Measurements from ENCODE around the gene COL25A1. TPM values are rescaled to one million over a fixed set of nuclear protein-coding genes. Genes with fewer than 3 reads are reported as not detected.

The COL25A1 gene
- total RNA-seq, 4 donors from 2014 or later, result 0.06 to 0.53 (median 0.23) TPM

DNA sequence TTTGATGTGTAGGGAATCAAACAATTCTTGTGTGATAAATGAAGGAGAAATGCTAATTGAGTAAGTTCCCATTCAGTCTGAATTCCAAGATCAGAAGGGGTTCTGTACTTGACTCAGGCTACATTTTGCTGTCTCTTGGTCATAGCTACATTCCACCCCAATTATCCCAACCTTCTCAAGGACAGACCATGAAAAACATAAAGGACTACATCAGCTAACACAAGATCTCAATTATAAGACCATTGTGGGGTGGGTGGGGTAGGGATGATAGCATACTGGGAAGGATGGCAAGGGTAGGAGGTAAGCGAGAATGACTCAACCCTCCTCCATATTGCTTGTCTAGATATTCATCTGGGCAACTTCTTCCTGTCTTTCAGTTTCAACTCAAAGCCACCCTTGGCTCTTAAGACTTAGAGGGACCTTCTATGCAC, 452.2 kb downstream of the COL25A1 start:
- H3K27ac ChIP-seq, result no peak overlapping the region
- H3K4me1 ChIP-seq, result no peaks in the 10 kb centered on the region
- intact Hi-C loops (cut with DNase I), result no loop called here
- H3K36me3 ChIP-seq, result no peaks in the 10 kb centered on the region
- no peaks in the 10 kb centered on the region for H3K27me3 ChIP-seq
- H3K4me3 ChIP-seq, result no peak overlapping the region
- no peak for DNase-seq
- no peaks in the 10 kb centered on the region for H3K9me3 ChIP-seq
- no peak for TF ChIP-seq POLR2A (IDR thresholded peaks at IDR 0.05)
- TF ChIP-seq, protein P1, sequence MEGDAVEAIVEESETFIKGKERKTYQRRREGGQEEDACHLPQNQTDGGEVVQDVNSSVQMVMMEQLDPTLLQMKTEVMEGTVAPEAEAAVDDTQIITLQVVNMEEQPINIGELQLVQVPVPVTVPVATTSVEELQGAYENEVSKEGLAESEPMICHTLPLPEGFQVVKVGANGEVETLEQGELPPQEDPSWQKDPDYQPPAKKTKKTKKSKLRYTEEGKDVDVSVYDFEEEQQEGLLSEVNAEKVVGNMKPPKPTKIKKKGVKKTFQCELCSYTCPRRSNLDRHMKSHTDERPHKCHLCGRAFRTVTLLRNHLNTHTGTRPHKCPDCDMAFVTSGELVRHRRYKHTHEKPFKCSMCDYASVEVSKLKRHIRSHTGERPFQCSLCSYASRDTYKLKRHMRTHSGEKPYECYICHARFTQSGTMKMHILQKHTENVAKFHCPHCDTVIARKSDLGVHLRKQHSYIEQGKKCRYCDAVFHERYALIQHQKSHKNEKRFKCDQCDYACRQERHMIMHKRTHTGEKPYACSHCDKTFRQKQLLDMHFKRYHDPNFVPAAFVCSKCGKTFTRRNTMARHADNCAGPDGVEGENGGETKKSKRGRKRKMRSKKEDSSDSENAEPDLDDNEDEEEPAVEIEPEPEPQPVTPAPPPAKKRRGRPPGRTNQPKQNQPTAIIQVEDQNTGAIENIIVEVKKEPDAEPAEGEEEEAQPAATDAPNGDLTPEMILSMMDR (IDR thresholded peaks at IDR 0.05), result no peak
- 93% methylated on average over 1 of the region's 1 CpG for WGBS, 2 donors

DNA sequence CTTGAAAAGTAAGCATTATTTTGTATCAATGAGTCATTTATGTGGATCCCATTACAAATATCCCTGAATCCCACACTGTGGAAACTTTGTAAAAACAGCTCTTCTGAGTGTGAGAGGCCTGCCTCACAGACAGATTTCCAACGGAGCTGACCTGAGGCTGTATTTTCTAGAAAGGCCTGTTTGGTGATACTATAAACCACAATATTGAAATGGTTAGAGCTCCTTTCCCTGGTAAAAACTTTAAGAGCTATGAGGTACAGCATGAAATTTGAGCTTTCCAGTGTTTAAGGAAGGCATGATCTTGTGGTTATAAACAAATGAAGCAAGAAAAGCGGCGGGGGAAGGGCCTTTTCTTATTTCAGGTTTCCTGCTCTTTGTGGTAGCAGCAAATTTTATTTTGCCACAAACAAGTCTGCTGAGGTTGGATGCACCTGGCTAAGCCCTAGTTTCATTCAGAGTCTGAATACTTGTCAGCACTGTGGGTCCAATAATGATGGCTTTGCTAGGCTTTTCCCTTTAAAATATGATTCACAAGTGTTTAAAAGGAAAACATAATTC, 452.8 kb downstream of the COL25A1 start:
- Histone ChIP-seq H3K4me3 (no peak overlapping the region), H3K36me3 (no peaks in the 10 kb centered on the region), H3K27ac (no peak overlapping the region), H3K27me3 (no peaks in the 10 kb centered on the region), H3K9me3 (no peaks in the 10 kb centered on the region), H3K4me1 (no peaks in the 10 kb centered on the region)
- intact Hi-C loops (cut with DNase I), result no loop called here
- TF ChIP-seq POLR2A (IDR thresholded peaks at IDR 0.05), result no peak
- TF ChIP-seq, protein P1 (IDR thresholded peaks at IDR 0.05), result no peak
- no peak for DNase-seq
- 52 to 58% methylated on average over 3 of the region's 3 CpGs for WGBS, 2 donors

DNA sequence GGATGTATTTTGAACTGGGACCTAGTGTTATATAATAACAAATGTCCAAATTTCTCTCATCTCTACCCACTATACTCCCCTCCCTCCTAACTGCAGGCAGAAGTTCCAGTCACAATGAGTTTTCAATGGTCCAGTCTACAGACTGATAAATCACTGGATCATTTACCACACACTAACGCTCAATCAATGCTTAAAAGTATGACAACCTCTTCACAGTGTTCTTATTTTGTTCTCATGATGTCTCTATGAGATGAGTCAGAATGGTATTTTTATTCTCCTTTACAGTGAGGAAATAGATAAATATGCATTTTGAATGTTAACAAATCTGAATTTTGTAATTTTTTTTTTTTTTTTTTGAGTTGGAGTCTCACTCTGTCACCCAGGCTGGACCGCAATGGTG, 455.9 kb downstream of the COL25A1 start:
- no peaks in the 10 kb centered on the region for H3K27me3 ChIP-seq
- no peak overlapping the region for H3K4me3 ChIP-seq
- H3K27ac ChIP-seq, result no peak overlapping the region
- WGBS, 2 donors, result 95% methylated on average over 2 of the region's 2 CpGs
- no peak for TF ChIP-seq POLR2A (IDR thresholded peaks at IDR 0.05)
- TF ChIP-seq, protein P1 (IDR thresholded peaks at IDR 0.05), result no peak
- intact Hi-C loops (cut with DNase I), result no loop called here
- DNase-seq, result no peak
- H3K4me1 ChIP-seq, result no peaks in the 10 kb centered on the region
- H3K9me3 ChIP-seq, result no peaks in the 10 kb centered on the region
- no peaks in the 10 kb centered on the region for H3K36me3 ChIP-seq

DNA sequence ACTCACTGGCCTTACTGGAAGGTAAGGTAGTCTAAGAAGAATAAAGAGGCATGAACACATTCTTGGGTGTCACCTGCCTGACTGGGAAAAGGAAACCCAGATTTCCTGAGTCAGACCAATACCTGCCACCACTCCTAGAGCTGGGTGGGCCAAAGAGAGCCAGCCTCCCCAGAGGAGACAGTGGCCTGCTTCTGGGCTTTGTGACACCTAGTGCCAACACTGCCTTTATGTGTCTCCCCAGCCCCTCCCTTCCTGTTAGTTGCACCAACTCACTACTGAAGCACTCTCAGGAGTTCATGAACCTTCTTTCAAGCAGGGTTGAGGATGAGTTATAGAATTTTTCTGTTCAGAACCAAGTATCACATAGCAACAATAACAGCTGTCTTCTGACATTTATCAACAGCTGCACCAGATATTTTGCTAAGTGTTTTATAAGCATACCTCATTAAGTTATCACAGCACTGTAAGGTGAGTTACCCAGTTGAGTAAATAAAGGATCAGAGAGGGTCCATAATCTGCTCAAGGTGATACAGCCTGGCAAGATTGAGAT, 462.0 kb downstream of the COL25A1 start:
- no peak for DNase-seq
- no peaks in the 10 kb centered on the region for H3K36me3 ChIP-seq
- no peaks in the 10 kb centered on the region for H3K4me1 ChIP-seq
- H3K27me3 ChIP-seq, result no peaks in the 10 kb centered on the region
- no peak overlapping the region for H3K4me3 ChIP-seq
- H3K27ac ChIP-seq, result no peak overlapping the region
- TF ChIP-seq POLR2A (IDR thresholded peaks at IDR 0.05), result no peak
- TF ChIP-seq, protein P1 (IDR thresholded peaks at IDR 0.05), result no peak
- no peaks in the 10 kb centered on the region for H3K9me3 ChIP-seq
- intact Hi-C loops (cut with DNase I), result no loop called here

DNA sequence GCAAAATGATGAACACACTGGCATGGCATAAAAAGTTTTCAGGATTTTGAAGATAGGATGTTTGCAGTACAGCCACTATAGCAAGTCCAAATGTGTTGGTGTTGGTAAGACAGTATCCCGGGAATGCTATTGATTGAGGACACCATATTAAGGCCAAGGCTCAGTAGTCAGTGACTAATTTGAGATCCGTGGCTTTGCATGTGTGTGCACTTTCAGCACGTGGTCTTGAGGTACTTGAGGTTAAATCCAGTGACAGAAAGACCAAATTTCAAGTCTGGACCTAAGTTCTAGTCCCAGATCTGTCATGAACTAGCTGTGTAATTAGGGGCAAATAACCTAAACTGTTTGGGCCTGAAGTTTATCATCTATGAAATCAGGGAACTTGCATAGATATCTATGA, 463.1 kb downstream of the COL25A1 start:
- WGBS, 2 donors, result 73 to 93% methylated on average over 3 of the region's 3 CpGs
- H3K9me3 ChIP-seq, result no peaks in the 10 kb centered on the region
- TF ChIP-seq, protein P1 (IDR thresholded peaks at IDR 0.05), result no peak
- no peak for TF ChIP-seq POLR2A (IDR thresholded peaks at IDR 0.05)
- H3K27ac ChIP-seq, result no peak overlapping the region
- H3K27me3 ChIP-seq, result no peaks in the 10 kb centered on the region
- no peak for DNase-seq
- no peak overlapping the region for H3K4me3 ChIP-seq
- peaks cover 0 to 4% (median 0%) of the 10 kb centered on the region in 3 donors for H3K4me1 ChIP-seq
- intact Hi-C loops (cut with DNase I), result loop anchor here (10.0 kb wide), 1 partner anchor 565 kb away; no protein-coding TSS in a partner anchor
- no peaks in the 10 kb centered on the region for H3K36me3 ChIP-seq
